Activated CD4-positive, CD25-positive, alpha-beta regulatory T cell treated with anti-CD3 and anti-CD28 coated beads, Interleukin-2, amount 50 U/mL, for 72 hours (primary cell): ENCODE measurements around the gene WSB1.
"Not testable (repeated sequence)": the region's sequence is repeated elsewhere in the genome, so short reads cannot be mapped to it uniquely, and the experiment has no call there.

Experiments
- DNase-seq: peaks from one replicate; pipeline ENCODE4 v3.0.0; 2021

Gene WSB1

DNA sequence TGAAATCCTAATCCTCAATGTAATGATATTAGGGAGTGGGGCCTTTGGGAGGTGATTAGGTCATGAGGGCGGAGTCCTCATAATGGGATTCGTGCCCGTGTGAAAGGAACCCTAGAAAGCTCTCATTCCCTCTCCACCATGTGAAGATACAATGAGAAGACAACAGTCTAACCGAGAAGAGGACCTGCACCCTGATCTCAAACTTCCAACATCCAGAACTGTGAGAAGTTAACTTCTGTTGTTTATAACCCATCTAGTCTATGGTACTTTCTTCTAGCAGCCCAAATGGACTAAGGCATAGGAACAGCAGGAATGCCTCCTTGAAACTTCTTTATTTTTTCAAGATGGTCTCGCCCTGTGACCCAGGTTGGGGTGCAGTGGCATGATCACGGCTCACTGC, 24.7 kb downstream of the WSB1 start:
- DNase-seq = no peak

- no peak for DNase-seq
Measured at GRCh38 chr17:27319541-27320221, 25.8 kb downstream of the WSB1 start.

DNA sequence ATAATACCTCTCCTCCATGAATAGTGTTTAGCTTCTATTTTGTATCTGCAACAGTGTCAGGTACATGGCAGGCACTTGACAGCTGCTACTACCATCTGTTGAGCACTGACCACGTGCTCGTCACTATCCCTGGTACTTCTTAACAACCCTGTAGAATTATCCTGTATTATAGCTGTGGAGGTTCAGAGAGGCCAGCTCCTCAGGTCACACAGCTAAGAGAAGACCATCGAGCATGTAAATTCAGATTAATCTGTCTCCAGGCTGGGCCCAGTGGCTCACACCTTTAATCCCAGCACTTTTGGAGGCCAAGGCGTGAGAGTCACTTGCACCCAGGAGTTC, 26.3 kb downstream of the WSB1 start:
- no peak for DNase-seq

- DNase-seq = no peak
Measured at GRCh38 chr17:27321372-27321771, 27.5 kb downstream of the WSB1 start.

GRCh38 chr17:27322026-27322425, 28.1 kb downstream of the WSB1 start:
- no peak for DNase-seq

DNA sequence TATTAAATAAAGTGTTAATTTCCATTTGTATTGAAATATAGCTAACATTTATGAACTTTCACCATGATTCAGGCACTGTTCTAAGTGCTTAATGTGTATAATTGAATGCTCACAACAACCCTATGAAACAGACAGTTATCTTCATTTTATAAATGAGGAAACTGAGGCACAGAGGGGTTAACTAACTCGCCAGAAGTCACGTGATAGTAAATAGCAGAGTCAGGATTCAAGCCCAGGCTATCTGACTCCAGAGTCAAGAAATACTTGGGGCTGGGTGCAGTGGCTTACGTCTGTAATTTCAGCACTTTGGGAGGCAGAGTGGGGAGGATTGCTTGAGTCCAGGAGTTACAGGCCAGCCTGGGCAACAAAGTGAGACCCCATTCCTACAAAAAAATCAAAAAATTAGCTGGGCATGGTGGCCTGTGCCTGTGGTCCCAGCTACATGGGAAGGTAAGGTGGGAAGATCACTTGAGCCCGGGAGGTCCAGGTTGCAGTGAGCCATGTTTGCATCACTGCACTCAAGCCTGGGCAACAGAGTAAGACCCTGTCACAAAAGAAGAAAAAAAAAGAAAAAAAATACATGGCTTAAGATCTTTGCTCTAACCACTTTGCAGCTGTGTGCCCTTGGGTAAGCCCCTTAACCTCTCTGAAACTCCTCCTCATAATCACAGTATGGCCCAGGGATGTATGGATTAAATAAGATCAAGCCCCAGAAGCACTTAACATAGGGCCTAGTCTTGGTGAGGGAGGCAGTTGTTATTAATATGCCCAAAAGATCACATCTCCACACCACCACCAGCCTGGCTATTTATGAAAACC, 29.0 kb downstream of the WSB1 start:
- no peak for DNase-seq

GRCh38 chr17:27323538-27324215, 29.8 kb downstream of the WSB1 start:
- no peak for DNase-seq

- no peak for DNase-seq
Measured at GRCh38 chr17:27324771-27325339, 30.9 kb downstream of the WSB1 start.

- DNase-seq = no peak
Measured at GRCh38 chr17:27326051-27326450, 32.1 kb downstream of the WSB1 start.

DNA sequence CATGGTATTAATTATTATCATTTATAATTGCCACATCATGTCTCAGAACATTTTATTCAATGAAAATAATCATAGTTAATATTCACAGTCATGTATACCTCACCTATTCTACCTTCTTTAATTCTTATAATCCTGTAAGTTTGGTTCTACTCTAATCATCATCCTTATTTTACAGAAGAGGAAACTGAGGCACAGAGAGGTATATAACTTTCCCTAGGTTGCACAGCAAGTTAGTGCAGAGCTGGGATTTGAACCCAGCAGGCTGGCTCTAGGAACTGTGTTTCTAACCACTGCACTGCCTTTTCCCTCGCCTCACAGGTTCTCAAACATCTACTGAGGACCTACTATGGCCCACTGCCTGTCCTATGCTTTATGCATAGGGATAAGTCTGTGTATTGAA, 32.7 kb downstream of the WSB1 start:
- no peak for DNase-seq

- DNase-seq = no peak
Measured at GRCh38 chr17:27327397-27327796, 33.5 kb downstream of the WSB1 start.

GRCh38 chr17:27327871-27328270, 34.0 kb downstream of the WSB1 start:
- no peak for DNase-seq

DNA sequence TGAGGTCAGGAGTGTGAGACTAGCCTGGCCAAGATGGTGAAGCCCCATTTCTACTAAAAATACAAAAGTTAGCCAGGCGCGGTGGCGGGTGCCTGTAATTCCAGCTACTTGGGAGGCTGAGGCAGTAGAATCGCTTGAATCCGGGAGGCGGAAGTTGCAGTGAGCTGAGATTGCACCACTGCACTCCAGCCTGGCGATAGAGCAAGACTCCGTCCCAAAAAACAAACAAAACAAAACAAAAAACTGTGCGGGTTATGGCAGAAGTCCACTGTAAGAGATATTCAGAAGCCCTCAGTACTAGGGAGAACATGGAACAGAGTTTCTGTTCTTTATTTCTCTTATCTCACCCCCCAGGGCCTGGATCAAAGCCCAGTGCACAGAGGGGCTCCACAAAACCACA, 34.8 kb downstream of the WSB1 start:
- DNase-seq = not testable (repeated sequence)

- DNase-seq = no peak
Measured at GRCh38 chr17:27329146-27329805, 35.4 kb downstream of the WSB1 start.

DNA sequence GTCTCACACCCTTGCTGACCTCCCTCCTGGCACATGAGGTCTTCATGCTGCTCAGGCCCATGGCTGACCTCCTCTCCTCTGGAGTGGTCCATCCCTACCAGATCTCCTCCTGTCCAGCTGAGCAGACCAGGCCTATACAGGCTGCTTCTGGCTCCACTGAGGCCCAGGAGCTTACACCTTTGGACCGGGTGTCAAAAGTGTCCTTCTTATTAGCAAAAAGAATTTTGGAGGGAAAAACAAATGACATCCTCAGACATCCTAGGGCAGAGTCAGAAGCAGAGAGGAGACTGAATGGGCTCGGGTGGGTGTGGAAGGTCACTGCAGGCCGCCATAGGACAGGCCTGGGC, 38.1 kb downstream of the WSB1 start:
- no peak for DNase-seq

DNA sequence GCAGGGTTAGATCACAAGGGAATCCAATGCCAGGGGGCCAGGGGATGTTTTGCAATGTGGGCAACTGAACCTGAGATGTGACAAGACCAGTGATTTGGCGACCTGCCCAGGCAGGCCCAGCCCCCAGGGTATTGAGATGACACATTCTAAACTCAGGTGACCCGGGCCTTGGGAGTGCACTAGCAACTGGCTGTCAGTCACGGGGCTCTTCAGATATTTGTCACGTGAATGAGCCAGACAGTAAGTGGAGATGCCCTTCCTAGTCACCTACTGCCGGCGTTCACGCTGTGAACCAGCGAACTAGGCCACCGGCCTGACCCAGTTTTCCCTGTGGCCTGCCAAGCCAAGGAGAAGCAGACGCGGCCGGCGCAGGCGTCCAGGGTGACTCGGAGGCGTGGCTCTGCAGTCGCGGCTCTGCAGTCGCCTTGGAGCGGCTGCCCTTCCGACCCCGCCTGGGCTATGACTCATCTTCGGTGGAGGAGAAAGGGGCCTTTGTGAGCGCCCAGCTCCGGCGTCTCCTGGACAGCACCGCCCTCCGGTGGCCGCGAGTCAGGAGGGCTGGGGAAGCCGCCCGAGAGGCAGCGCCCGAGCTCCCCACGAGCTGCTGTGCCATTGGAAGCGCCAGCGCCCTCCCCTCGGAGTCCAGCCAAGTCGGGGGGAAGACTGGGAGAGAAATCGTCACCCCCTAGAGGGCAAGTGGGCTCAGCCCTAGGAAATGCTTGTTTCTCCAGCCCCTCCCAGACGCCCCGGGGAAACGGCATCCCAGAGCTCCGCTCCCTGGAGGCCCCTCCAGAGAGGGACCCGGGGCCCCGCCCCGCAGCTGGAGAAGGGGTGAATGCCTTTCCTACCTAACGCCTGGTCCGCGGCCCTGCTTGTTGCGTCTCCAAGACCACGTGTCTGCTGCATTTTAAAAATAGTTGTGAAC, 38.8 kb downstream of the WSB1 start:
- peak; percentile 90 for DNase-seq

DNA sequence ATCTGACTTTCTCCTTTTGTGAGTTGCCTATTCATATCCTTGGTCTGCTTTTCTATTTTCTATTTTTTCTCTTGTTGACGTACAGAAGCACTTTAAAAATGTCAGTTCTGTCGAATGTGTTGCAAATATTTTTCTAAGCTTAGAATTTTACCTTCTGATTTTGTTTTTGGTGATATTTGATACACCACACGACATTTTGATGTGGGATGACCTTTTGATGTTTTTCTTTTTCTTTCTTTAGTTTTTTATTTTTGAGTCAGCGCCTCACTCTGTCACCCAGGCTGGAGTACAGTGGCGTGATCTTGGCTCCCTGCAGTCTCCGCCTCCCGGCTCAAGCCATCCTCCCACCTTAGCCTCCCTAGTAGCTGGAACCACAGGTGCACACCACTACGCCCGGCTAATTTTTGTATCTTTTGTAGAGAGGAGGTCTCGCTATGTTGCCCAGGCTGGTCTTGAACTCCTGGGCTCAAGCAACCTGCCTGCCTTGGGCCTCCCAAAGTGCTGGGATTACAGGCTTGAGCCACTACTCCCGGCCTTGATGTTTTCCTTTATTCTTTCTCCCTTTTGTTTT, 39.6 kb downstream of the WSB1 start:
- DNase-seq = peak; percentile 51

DNA sequence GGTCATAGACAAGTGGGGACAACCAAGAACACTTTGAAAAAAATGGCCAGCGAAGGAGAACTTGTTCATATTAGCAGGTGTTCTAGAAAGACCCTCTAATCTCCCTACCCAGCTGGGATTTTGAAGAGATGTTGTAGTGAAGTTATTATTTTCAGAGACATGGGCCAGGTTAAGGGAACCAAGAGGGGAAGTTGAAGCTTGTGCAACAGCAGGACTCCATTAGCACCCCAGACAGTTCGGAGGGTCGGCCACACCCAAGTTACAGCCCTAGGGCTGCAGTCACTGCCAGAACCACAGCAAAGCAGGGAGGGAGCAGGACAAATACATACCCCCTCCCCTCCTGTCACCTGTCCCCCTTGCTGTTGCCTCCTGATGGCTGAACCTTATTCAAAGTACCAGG, 42.3 kb downstream of the WSB1 start:
- no peak for DNase-seq

- no peak for DNase-seq
Measured at GRCh38 chr17:27338536-27338985, 44.6 kb downstream of the WSB1 start.

- no peak for DNase-seq
Measured at GRCh38 chr17:27339198-27339835, 45.4 kb downstream of the WSB1 start.
